ENCODE results near the gene B4GALNT4. TPM values are rescaled to one million over a fixed set of nuclear protein-coding genes. Genes with fewer than 3 reads are reported as not detected.

Gene B4GALNT4
- total and polyA plus RNA-seq, 2 of the 13 experiments (the other 11 are each of a cell fraction or from before 2014, with no cell fraction given) = 30.5 to 50.1 TPM

- no peak for TF ChIP-seq IRF9 (CRISPR knock-in tag; IDR thresholded peaks at IDR 0.05; ENCODE audit: borderline replicate concordance)
- no peak for TF ChIP-seq KLF16 (CRISPR knock-in tag; IDR thresholded peaks at IDR 0.05)
- TF ChIP-seq CBX1 (IDR thresholded peaks at IDR 0.05; ENCODE audit: low read depth) = no peak
- TF ChIP-seq, protein P1, sequence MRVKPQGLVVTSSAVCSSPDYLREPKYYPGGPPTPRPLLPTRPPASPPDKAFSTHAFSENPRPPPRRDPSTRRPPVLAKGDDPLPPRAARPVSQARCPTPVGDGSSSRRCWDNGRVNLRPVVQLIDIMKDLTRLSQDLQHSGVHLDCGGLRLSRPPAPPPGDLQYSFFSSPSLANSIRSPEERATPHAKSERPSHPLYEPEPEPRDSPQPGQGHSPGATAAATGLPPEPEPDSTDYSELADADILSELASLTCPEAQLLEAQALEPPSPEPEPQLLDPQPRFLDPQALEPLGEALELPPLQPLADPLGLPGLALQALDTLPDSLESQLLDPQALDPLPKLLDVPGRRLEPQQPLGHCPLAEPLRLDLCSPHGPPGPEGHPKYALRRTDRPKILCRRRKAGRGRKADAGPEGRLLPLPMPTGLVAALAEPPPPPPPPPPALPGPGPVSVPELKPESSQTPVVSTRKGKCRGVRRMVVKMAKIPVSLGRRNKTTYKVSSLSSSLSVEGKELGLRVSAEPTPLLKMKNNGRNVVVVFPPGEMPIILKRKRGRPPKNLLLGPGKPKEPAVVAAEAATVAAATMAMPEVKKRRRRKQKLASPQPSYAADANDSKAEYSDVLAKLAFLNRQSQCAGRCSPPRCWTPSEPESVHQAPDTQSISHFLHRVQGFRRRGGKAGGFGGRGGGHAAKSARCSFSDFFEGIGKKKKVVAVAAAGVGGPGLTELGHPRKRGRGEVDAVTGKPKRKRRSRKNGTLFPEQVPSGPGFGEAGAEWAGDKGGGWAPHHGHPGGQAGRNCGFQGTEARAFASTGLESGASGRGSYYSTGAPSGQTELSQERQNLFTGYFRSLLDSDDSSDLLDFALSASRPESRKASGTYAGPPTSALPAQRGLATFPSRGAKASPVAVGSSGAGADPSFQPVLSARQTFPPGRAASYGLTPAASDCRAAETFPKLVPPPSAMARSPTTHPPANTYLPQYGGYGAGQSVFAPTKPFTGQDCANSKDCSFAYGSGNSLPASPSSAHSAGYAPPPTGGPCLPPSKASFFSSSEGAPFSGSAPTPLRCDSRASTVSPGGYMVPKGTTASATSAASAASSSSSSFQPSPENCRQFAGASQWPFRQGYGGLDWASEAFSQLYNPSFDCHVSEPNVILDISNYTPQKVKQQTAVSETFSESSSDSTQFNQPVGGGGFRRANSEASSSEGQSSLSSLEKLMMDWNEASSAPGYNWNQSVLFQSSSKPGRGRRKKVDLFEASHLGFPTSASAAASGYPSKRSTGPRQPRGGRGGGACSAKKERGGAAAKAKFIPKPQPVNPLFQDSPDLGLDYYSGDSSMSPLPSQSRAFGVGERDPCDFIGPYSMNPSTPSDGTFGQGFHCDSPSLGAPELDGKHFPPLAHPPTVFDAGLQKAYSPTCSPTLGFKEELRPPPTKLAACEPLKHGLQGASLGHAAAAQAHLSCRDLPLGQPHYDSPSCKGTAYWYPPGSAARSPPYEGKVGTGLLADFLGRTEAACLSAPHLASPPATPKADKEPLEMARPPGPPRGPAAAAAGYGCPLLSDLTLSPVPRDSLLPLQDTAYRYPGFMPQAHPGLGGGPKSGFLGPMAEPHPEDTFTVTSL (CRISPR knock-in tag; IDR thresholded peaks at IDR 0.05; ENCODE audit: borderline replicate concordance) = peak; percentile 36; the same call in 1 of the 2 replicates
- no peak for TF ChIP-seq THYN1 (CRISPR knock-in tag; IDR thresholded peaks at IDR 0.05; ENCODE audit: borderline replicate concordance, low read depth)
- TF ChIP-seq ZNF180 (CRISPR knock-in tag; IDR thresholded peaks at IDR 0.05; ENCODE audit: borderline replicate concordance, low read depth) = no peak
- no peak for TF ChIP-seq SMARCE1 (IDR thresholded peaks at IDR 0.05; ENCODE audit: borderline replicate concordance)
- TF ChIP-seq, protein P2, sequence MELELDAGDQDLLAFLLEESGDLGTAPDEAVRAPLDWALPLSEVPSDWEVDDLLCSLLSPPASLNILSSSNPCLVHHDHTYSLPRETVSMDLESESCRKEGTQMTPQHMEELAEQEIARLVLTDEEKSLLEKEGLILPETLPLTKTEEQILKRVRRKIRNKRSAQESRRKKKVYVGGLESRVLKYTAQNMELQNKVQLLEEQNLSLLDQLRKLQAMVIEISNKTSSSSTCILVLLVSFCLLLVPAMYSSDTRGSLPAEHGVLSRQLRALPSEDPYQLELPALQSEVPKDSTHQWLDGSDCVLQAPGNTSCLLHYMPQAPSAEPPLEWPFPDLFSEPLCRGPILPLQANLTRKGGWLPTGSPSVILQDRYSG (CRISPR knock-in tag; IDR thresholded peaks at IDR 0.05) = no peak
- no peak for TF ChIP-seq TGIF2 (CRISPR knock-in tag; IDR thresholded peaks at IDR 0.05)
- 0 out of 2 replicates have a peak, but pooled peaks have one; percentile 63 for TF ChIP-seq ZNF879 (CRISPR knock-in tag; IDR thresholded peaks at IDR 0.05)
- TF ChIP-seq, protein P3, sequence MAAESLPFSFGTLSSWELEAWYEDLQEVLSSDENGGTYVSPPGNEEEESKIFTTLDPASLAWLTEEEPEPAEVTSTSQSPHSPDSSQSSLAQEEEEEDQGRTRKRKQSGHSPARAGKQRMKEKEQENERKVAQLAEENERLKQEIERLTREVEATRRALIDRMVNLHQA (CRISPR knock-in tag; IDR thresholded peaks at IDR 0.05) = no peak
- TF ChIP-seq ZNF7 (CRISPR knock-in tag; IDR thresholded peaks at IDR 0.05) = no peak
- no peak; the same call in 1 of the 2 replicates for TF ChIP-seq CREM (IDR thresholded peaks at IDR 0.05)
- no peak for TF ChIP-seq CREM (CRISPR knock-in tag; IDR thresholded peaks at IDR 0.05)
- TF ChIP-seq SRY (CRISPR knock-in tag; IDR thresholded peaks at IDR 0.05) = no peak; the same call in 1 of the 2 replicates
- no peak for TF ChIP-seq SUZ12 (IDR thresholded peaks at IDR 0.05; ENCODE audit: low read depth, low read length)
- no peak for TF ChIP-seq FOXP1 (IDR thresholded peaks at IDR 0.05)
- peak; percentile 56 for TF ChIP-seq FOXP1 (CRISPR knock-in tag; IDR thresholded peaks at IDR 0.05)
- TF ChIP-seq, protein P4, sequence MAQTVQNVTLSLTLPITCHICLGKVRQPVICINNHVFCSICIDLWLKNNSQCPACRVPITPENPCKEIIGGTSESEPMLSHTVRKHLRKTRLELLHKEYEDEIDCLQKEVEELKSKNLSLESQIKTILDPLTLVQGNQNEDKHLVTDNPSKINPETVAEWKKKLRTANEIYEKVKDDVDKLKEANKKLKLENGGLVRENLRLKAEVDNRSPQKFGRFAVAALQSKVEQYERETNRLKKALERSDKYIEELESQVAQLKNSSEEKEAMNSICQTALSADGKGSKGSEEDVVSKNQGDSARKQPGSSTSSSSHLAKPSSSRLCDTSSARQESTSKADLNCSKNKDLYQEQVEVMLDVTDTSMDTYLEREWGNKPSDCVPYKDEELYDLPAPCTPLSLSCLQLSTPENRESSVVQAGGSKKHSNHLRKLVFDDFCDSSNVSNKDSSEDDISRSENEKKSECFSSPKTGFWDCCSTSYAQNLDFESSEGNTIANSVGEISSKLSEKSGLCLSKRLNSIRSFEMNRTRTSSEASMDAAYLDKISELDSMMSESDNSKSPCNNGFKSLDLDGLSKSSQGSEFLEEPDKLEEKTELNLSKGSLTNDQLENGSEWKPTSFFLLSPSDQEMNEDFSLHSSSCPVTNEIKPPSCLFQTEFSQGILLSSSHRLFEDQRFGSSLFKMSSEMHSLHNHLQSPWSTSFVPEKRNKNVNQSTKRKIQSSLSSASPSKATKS (CRISPR knock-in tag; IDR thresholded peaks at IDR 0.05) = no peak
- no peak for TF ChIP-seq ZNF619 (CRISPR knock-in tag; IDR thresholded peaks at IDR 0.05)
- no peak for TF ChIP-seq TRIM24 (CRISPR knock-in tag; IDR thresholded peaks at IDR 0.05)
Measured at GRCh38 chr11:355581-356458, 13.5 kb upstream of the B4GALNT4 start (continued).
